Stomach (tissue), 9 donors: ENCODE results near the gene NOS2. TPM values are rescaled to one million over a fixed set of nuclear protein-coding genes. Genes with fewer than 3 reads are reported as not detected.

Source experiments
- DNase-seq, 2 donors: peaks; one replicate each; pipeline versions ENCODE4 v3.0.0 to v3.0.0-alpha.2; 2013 to 2019
- H3K27ac ChIP-seq, 5 donors: fragments of 200-600 bp in 4 of 5; sonication (generic) in 4 of 5; one replicate each; pipeline ENCODE4 v1.5.1; 2013 to 2019; ENCODE audit warnings: mild to moderate bottlenecking in 1 of 5, moderate library complexity in 1 of 5
- H3K27me3 ChIP-seq, 3 donors: fragments of 200-600 bp; sonication (generic); one replicate each; pipeline ENCODE4 v1.5.1; 2017 to 2019; ENCODE audit warnings: mixed run types in 1 of 3
- H3K36me3 ChIP-seq, 4 donors: fragments of 200-600 bp; sonication (generic); 1 replicate in 3 of 4; 2 replicates in 1 of 4; pipeline ENCODE4 v1.5.1; 2016 to 2019
- H3K4me1 ChIP-seq, 4 donors: fragments of 200-600 bp; sonication (generic); one replicate each; pipeline ENCODE4 v1.5.1; 2016 to 2019
- H3K4me3 ChIP-seq, 4 donors: fragments of 200-600 bp; sonication (generic) in 3 of 4; one replicate each; pipeline ENCODE4 v1.5.1; 2016 to 2019; ENCODE audit warnings: mild to moderate bottlenecking in 1 of 4
- H3K9me3 ChIP-seq, 4 donors: fragments of 200-600 bp; sonication (generic); one replicate each; pipeline ENCODE4 v1.5.1; 2016 to 2019
- EP300 ChIP-seq: sonication (generic); formaldehyde crosslinking; IDR thresholded peaks from one replicate; pipeline ENCODE4 v1.6.1; 2017; ENCODE audit warnings: antibody characterized with exemption
- POLR2A ChIP-seq, 4 donors: fragments of 450-650 bp; IDR thresholded peaks; one replicate each; pipeline ENCODE4 v1.6.1; 2016; ENCODE audit warnings: antibody characterized with exemption in 4 of 4, control low read depth in 2 of 4, mild to moderate bottlenecking in 1 of 4, moderate library complexity in 1 of 4
- POLR2AphosphoS5 ChIP-seq, 3 donors: sonication (generic); formaldehyde crosslinking; IDR thresholded peaks; one replicate each; pipeline ENCODE4 v1.6.1; 2016; ENCODE audit warnings: antibody characterized with exemption in 3 of 3
- WGBS, 5 donors: extraction: QIAGEN DNeasy Blood & Tissue Kit in 3 of 5; methylation state at CpG; one replicate each; pipeline versions ENCODE4 v1.1.5 to v1.1.7; 2013 to 2018; 5-methylcytosine and 5-hydroxymethylcytosine counted together
- intact Hi-C: fragments of 100-400 bp; cut with DNase I; formaldehyde crosslinking; loops from one replicate; pipeline ENCODE4 v1.15.1; 2023; ENCODE audit warnings: low total_unique reads
- polyA plus RNA-seq, 3 donors: library from polyadenylated mRNA; stranded (reverse); fragments of 200-250 nt; gene quantifications; one replicate each; pipeline ENCODE4 v1.2.3, GENCODE V29; 2013
- total RNA-seq, 5 donors: library from RNA; depleted of rRNA; stranded (reverse); fragments of >200 nt; gene quantifications; one replicate each; pipeline versions ENCODE4 v1.1.0 to v1.2.3, GENCODE V29; 2014 to 2016
- TF ChIP-seq, protein P1 (sequence below), 7 experiments: fragments of 450-650 bp in 4 of 7; fragments of 200-600 bp in 3 of 7; sonication (generic) in 3 of 7; IDR thresholded peaks; one replicate each; pipeline ENCODE4 v1.5.1; 2016 to 2019; ENCODE audit warnings: antibody characterized with exemption in 7 of 7, control low read depth in 2 of 7, mild to moderate bottlenecking in 1 of 7
- donor health status: healthy with polysubstance abuse.
- donor health status: Bipolar disorder and iron deficiency.
- donor health status: healthy.

NOS2 gene
- total and polyA plus RNA-seq, 8 donors = 0.18 to 0.87 (median 0.20) TPM; not detected in 5

DNA sequence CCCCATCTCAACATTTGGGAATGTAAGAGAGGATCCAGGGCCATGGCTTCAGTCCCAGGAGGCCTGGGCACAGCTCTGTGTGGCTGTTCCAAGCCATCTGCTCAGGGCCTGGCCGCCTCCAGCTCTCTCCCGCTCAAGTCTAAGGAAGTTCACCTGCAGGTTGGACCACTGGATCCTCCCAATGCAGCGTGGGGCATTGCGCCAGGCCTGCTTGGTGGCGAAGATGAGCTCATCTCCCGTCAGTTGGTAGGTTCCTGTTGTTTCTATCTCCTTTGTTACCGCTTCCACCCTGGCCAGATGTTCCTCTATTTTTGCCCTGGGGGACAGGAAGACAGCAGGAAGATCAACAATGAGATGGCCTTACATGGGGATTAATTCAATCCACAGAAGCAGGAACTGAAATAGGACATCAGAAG lies 17.5 kb downstream of the NOS2 start:
- intact Hi-C loops = no loop called here
- DNase-seq = peak in 1 of 2 donors; percentile 20
- no peaks in the 10 kb centered on the region for H3K9me3 ChIP-seq
- H3K4me3 ChIP-seq = no peak overlapping the region
- no peaks in the 10 kb centered on the region for H3K36me3 ChIP-seq
- H3K27me3 ChIP-seq = no peaks in the 10 kb centered on the region
- WGBS, 5 donors = 78 to 90% (median 81%) methylated on average over 7 of the region's 7 CpGs
- no peaks in the 10 kb centered on the region for H3K4me1 ChIP-seq
- no peak for TF ChIP-seq EP300
- TF ChIP-seq POLR2A (IDR thresholded peaks at IDR 0.05) = no peak
- no peak for TF ChIP-seq POLR2AphosphoS5 (IDR thresholded peaks at IDR 0.05)
- TF ChIP-seq, protein P1, sequence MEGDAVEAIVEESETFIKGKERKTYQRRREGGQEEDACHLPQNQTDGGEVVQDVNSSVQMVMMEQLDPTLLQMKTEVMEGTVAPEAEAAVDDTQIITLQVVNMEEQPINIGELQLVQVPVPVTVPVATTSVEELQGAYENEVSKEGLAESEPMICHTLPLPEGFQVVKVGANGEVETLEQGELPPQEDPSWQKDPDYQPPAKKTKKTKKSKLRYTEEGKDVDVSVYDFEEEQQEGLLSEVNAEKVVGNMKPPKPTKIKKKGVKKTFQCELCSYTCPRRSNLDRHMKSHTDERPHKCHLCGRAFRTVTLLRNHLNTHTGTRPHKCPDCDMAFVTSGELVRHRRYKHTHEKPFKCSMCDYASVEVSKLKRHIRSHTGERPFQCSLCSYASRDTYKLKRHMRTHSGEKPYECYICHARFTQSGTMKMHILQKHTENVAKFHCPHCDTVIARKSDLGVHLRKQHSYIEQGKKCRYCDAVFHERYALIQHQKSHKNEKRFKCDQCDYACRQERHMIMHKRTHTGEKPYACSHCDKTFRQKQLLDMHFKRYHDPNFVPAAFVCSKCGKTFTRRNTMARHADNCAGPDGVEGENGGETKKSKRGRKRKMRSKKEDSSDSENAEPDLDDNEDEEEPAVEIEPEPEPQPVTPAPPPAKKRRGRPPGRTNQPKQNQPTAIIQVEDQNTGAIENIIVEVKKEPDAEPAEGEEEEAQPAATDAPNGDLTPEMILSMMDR (IDR thresholded peaks at IDR 0.05) = no peak
- H3K27ac ChIP-seq = no peak overlapping the region

GRCh38 chr17:27780828-27781404 lies 19.4 kb downstream of the NOS2 start:
- H3K4me1 ChIP-seq = no peaks in the 10 kb centered on the region
- 90 to 100% (median 94%) methylated on average over 13 to 20 of the region's 20 CpGs for WGBS, 5 donors
- no peak for DNase-seq
- H3K9me3 ChIP-seq = no peaks in the 10 kb centered on the region
- TF ChIP-seq POLR2A (IDR thresholded peaks at IDR 0.05) = no peak
- no peak for TF ChIP-seq EP300
- TF ChIP-seq POLR2AphosphoS5 (IDR thresholded peaks at IDR 0.05) = no peak
- TF ChIP-seq, protein P1 (IDR thresholded peaks at IDR 0.05) = no peak
- intact Hi-C loops = no loop called here
- no peaks in the 10 kb centered on the region for H3K36me3 ChIP-seq
- H3K27me3 ChIP-seq = no peaks in the 10 kb centered on the region
- no peak overlapping the region for H3K27ac ChIP-seq
- H3K4me3 ChIP-seq = no peak overlapping the region

- intact Hi-C loops = no loop called here
- Histone ChIP-seq H3K9me3 (no peaks in the 10 kb centered on the region), H3K27me3 (no peaks in the 10 kb centered on the region), H3K4me3 (no peak overlapping the region), H3K4me1 (no peaks in the 10 kb centered on the region), H3K36me3 (no peaks in the 10 kb centered on the region), H3K27ac (no peak overlapping the region)
- WGBS, 5 donors = 75 to 85% (median 82%) methylated on average over 6 to 8 of the region's 8 CpGs
- DNase-seq = no peak
- TF ChIP-seq, protein P1 (IDR thresholded peaks at IDR 0.05) = no peak
- TF ChIP-seq EP300 (no peak), POLR2AphosphoS5 (IDR thresholded peaks at IDR 0.05) (no peak), POLR2A (IDR thresholded peaks at IDR 0.05) (no peak)
Observed at GRCh38 chr17:27780092-27780827, 20.1 kb downstream of the NOS2 start.

DNA sequence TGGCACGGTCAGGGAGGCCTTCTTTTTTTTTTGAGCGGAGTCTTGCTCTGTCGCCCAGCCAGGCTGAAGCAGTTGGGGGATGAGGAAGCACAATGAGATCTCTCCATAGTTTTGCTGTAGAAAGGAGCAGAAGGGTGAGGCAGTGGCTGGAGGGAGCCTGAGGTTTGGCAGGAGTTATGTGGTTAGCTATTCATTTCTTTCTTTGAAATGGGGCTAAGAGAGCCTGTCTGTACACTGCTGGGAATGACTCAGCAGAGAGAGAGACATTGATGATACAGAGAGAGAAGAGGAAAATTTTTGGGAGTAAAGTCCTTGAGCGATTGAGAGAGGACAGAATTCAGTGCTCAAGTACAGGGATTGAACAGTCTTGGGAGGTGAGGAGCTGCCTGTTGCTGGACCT lies 22.1 kb downstream of the NOS2 start:
- TF ChIP-seq, protein P1 (IDR thresholded peaks at IDR 0.05) = no peak
- TF ChIP-seq POLR2A (IDR thresholded peaks at IDR 0.05) = no peak
- H3K4me3 ChIP-seq = no peak overlapping the region
- H3K27ac ChIP-seq = no peak overlapping the region
- DNase-seq = no peak
- WGBS, 5 donors = 73 to 86% (median 83%) methylated on average over 4 of the region's 4 CpGs
- H3K9me3 ChIP-seq = no peaks in the 10 kb centered on the region
- no peaks in the 10 kb centered on the region for H3K27me3 ChIP-seq
- H3K4me1 ChIP-seq = no peaks in the 10 kb centered on the region
- no peaks in the 10 kb centered on the region for H3K36me3 ChIP-seq
- intact Hi-C loops = no loop called here
